ENCODE measurements around the gene MLC1.

- TF ChIP-seq POLR2A (IDR thresholded peaks at IDR 0.05; ENCODE audit: low read depth, low read length) (no peak), POLR2AphosphoS5 (IDR thresholded peaks at IDR 0.05; ENCODE audit: low read depth, low read length) (no peak), TAF1 (IDR thresholded peaks at IDR 0.05; ENCODE audit: borderline replicate concordance, low read depth, low read length) (no peak)
These were observed 21.4 kb downstream of the MLC1 start for GRCh38 chr22:50063589-50064393.

All from GM12892 (cell line).